WTC11 (cell line): ENCODE data around the gene GRIN1. TPM values are rescaled to one million over a fixed set of nuclear protein-coding genes. Genes with fewer than 3 reads are reported as not detected.

Source experiments
- ATAC-seq: fragments of 200-7000 bp; cut with Tn5 transposase; 2 replicates; pipeline ENCODE4 v1.10.0; 2021; ENCODE audit warnings: mild to moderate bottlenecking, moderate library complexity
- CTCF ChIA-PET: fragments of 300-600 bp; sonication (Branson Sonifier 250); formaldehyde crosslinking; loops from one replicate; lab custom pipeline; 2021; ENCODE audit warnings: antibody characterized with exemption; lab: Charles Lee
- POLR2A ChIA-PET: fragments of 350-600 bp; sonication (Branson Sonifier 250); formaldehyde crosslinking; loops from one replicate; lab custom pipeline; 2021; ENCODE audit warnings: antibody characterized with exemption; lab: Charles Lee
- DNase-seq: peaks from one replicate; pipeline ENCODE4 v3.0.0; 2021; ENCODE audit warnings: low spot score
- H3K27ac Mint-ChIP-seq: 2 replicates; pipeline ENCODE4 v1.8.0; 2021; ENCODE audit warnings: mixed read lengths
- H3K27me3 Mint-ChIP-seq: 2 replicates; pipeline ENCODE4 v1.8.0; 2021; ENCODE audit warnings: low read depth, mild to moderate bottlenecking, moderate library complexity, mixed read lengths
- H3K36me3 Mint-ChIP-seq: 2 replicates; pipeline ENCODE4 v1.8.0; 2021; ENCODE audit warnings: mixed read lengths
- H3K4me1 Mint-ChIP-seq: 2 replicates; pipeline ENCODE4 v1.8.0; 2022; ENCODE audit warnings: mixed read lengths
- H3K4me3 Mint-ChIP-seq: 2 replicates; pipeline ENCODE4 v1.8.0; 2021; ENCODE audit warnings: mild to moderate bottlenecking, moderate library complexity, mixed read lengths
- H3K9me3 Mint-ChIP-seq: 2 replicates; pipeline ENCODE4 v1.8.0; 2021; ENCODE audit warnings: mixed read lengths
- ETV6 ChIP-seq: sonication (generic); formaldehyde crosslinking; IDR thresholded peaks from 2 replicates; pipeline ENCODE4 v1.8.1; 2022; ENCODE audit warnings: mild to moderate bottlenecking, missing genetic modification reagents
- FOXK1 ChIP-seq: sonication (generic); formaldehyde crosslinking; IDR thresholded peaks from 2 replicates; pipeline ENCODE4 v1.8.0; 2022; ENCODE audit warnings: mild to moderate bottlenecking, moderate library complexity, missing genetic modification reagents
- JUN ChIP-seq: sonication (generic); formaldehyde crosslinking; IDR thresholded peaks from 2 replicates; pipeline ENCODE4 v1.8.0; 2023; ENCODE audit warnings: mild to moderate bottlenecking, missing genetic modification reagents
- NR2C2 ChIP-seq: sonication (generic); formaldehyde crosslinking; IDR thresholded peaks from 2 replicates; pipeline ENCODE4 v1.8.0; 2022; ENCODE audit warnings: mild to moderate bottlenecking, missing genetic modification reagents
- SMAD4 ChIP-seq: sonication (generic); formaldehyde crosslinking; IDR thresholded peaks from 2 replicates; pipeline ENCODE4 v1.8.0; 2022; ENCODE audit warnings: mild to moderate bottlenecking, missing genetic modification reagents
- ZNF423 ChIP-seq: fragments of 250-450 bp; sonication (Bioruptor Pico); IDR thresholded peaks from 2 replicates; pipeline ENCODE4 v2.1.2; 2022; ENCODE audit warnings: mild to moderate bottlenecking, moderate library complexity
- total RNA-seq: library from RNA; stranded (reverse); gene quantifications from 3 replicates; pipeline ENCODE4 v1.2.3, GENCODE V29; 2021
- TF ChIP-seq, protein P1 (sequence below): sonication (generic); formaldehyde crosslinking; IDR thresholded peaks from 2 replicates; pipeline ENCODE4 v1.8.0; 2022; ENCODE audit warnings: mild to moderate bottlenecking, missing genetic modification reagents
- TF ChIP-seq, protein P2 (sequence below): sonication (generic); formaldehyde crosslinking; IDR thresholded peaks from 2 replicates; pipeline ENCODE4 v1.8.1; 2023; ENCODE audit warnings: mild to moderate bottlenecking, missing genetic modification reagents, moderate library complexity
- TF ChIP-seq, protein P3 (sequence below): sonication (generic); formaldehyde crosslinking; conservative IDR thresholded peaks from 2 replicates; pipeline ENCODE4 v1.8.1; 2023; ENCODE audit warnings: mild to moderate bottlenecking, low read depth, missing genetic modification reagents, moderate library complexity
- TF ChIP-seq, protein P4 (sequence below): sonication (generic); formaldehyde crosslinking; IDR thresholded peaks from 2 replicates; pipeline ENCODE4 v1.8.1; 2023; ENCODE audit warnings: mild to moderate bottlenecking, missing genetic modification reagents, borderline replicate concordance
- TF ChIP-seq, protein P5 (sequence below): sonication (generic); formaldehyde crosslinking; IDR thresholded peaks from 2 replicates; pipeline ENCODE4 v1.8.1; 2023; ENCODE audit warnings: mild to moderate bottlenecking, missing genetic modification reagents, moderate library complexity

Gene GRIN1
- total RNA-seq, 1 experiment from 2014 or later = 4.1 TPM

DNA sequence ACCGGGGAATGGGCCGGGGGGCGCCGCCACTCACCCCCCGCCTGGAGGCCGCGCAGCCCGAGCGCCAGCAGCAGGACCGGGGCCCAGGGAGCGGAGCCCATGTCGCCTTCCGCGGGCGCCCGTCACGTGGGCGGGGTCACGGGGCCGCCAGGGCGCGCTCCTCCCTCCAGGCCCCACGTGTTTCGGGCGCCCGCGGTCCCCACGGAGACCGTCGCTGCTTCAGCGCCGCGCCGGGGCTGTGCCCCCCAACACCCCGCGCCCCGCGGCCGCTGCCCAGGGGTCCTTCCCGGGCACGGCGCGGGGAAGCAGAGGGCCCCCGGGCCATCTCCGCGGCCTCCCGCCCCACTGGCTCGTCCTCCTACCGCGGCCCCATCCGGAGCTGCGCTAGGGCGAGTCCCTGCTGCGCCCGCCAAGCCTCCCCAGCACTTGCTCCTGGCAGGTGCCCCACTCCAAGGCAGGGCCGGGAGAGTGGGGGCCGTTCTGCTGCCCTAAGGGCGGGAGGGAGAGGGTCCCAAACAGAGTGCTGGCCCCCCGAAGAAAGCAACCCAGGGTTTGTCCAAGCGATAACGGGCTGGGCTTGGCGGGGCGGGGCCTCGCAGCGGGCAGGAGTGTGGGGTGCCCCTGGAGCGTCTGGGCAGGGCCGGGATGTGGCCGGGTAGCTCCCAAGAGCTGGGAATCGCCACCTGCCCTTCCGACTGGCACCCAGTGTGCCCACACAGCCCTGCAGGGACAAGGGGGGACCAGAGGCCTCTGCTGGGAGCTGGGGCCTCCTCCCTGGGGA, 24.2 kb upstream of the GRIN1 start, which contains the start of gene DPP7:
Gene DPP7 (minus strand): TSS at position 121 of the 781 bp plus-strand sequence. CDS start 20 bp downstream, at position 101.
- Mint-ChIP-seq H3K4me3 (peak within 1 kb of the TSS; percentile 52), H3K4me1 (no peaks in the 10 kb centered on the region), H3K27me3 (peaks cover 29% of the 10 kb centered on the region), H3K36me3 (no peaks in the 10 kb centered on the region), H3K9me3 (peaks cover 8% of the 10 kb centered on the region), H3K27ac (no peak within 1 kb of the TSS)
- DNase-seq (no peak), ATAC-seq (peak; percentile 21)
- ChIA-PET POLR2A (interaction anchor here (0.5 to 0.9 kb wide), 3 partner anchors 111 to 338 kb away, joined by 3 to 4 read pairs (median 3); no protein-coding TSS in a partner anchor), CTCF (interaction anchor here (0.5 to 1.9 kb wide), 13 partner anchors 15 to 122 kb away, joined by 3 to 12 read pairs (median 7); partner anchors contain the start of genes MAN1B1, NPDC1 and RNF224)
- TF ChIP-seq JUN (CRISPR knock-in tag) (0 out of 2 replicates have a peak, but pooled peaks have one; percentile 12), ZNF423 (CRISPR knock-in tag) (peak; percentile 47; the same call in 1 of the 2 replicates), FOXK1 (CRISPR knock-in tag) (peak; percentile 25; the same call in 1 of the 2 replicates), NR2C2 (CRISPR knock-in tag) (no peak), SMAD4 (CRISPR knock-in tag) (0 out of 2 replicates have a peak, but pooled peaks have one; percentile 16)
- TF ChIP-seq, protein P1, sequence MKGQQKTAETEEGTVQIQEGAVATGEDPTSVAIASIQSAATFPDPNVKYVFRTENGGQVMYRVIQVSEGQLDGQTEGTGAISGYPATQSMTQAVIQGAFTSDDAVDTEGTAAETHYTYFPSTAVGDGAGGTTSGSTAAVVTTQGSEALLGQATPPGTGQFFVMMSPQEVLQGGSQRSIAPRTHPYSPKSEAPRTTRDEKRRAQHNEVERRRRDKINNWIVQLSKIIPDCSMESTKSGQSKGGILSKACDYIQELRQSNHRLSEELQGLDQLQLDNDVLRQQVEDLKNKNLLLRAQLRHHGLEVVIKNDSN (CRISPR knock-in tag) = peak; percentile 79
- TF ChIP-seq, protein P2, sequence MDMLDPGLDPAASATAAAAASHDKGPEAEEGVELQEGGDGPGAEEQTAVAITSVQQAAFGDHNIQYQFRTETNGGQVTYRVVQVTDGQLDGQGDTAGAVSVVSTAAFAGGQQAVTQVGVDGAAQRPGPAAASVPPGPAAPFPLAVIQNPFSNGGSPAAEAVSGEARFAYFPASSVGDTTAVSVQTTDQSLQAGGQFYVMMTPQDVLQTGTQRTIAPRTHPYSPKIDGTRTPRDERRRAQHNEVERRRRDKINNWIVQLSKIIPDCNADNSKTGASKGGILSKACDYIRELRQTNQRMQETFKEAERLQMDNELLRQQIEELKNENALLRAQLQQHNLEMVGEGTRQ = peak; percentile 91
- TF ChIP-seq, protein P3, sequence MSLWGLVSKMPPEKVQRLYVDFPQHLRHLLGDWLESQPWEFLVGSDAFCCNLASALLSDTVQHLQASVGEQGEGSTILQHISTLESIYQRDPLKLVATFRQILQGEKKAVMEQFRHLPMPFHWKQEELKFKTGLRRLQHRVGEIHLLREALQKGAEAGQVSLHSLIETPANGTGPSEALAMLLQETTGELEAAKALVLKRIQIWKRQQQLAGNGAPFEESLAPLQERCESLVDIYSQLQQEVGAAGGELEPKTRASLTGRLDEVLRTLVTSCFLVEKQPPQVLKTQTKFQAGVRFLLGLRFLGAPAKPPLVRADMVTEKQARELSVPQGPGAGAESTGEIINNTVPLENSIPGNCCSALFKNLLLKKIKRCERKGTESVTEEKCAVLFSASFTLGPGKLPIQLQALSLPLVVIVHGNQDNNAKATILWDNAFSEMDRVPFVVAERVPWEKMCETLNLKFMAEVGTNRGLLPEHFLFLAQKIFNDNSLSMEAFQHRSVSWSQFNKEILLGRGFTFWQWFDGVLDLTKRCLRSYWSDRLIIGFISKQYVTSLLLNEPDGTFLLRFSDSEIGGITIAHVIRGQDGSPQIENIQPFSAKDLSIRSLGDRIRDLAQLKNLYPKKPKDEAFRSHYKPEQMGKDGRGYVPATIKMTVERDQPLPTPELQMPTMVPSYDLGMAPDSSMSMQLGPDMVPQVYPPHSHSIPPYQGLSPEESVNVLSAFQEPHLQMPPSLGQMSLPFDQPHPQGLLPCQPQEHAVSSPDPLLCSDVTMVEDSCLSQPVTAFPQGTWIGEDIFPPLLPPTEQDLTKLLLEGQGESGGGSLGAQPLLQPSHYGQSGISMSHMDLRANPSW (CRISPR knock-in tag) = no peak

DNA sequence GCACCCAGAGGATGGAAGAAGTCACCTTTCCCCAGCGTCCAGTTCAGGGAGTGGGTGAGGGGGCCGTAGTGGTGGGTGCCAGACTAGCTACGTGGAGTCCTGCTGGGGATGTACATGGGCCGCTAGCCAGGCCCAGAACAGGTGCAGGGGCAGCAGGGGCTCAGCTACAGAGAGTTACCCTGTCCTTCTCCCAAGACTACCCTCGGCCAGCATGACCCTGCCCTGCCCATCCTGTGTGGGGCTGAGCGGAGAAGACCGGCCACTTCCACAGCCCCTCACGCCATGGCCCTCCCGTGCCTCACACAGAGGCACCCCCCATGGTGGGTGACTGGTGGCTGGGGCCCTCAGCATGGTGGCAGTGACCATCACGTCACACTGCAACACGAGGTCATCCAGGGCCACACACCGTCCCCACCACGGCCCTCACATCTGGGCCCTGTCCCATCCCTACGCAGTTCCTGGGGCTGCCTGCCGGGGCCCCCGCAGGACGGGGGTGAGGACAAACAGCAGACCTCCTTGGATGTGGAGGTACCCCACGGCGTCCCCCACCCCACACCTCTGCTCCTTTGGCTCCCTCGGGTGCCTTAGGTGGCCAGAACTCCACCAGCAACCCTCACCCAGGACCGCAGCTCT, 23.4 kb upstream of the GRIN1 start:
- Mint-ChIP-seq H3K4me1 (no peaks in the 10 kb centered on the region), H3K27ac (no peak overlapping the region), H3K27me3 (peaks cover 29% of the 10 kb centered on the region), H3K9me3 (peaks cover 8% of the 10 kb centered on the region), H3K4me3 (peak overlapping the region; percentile 40), H3K36me3 (no peaks in the 10 kb centered on the region)
- ATAC-seq (no peak), DNase-seq (no peak)
- CTCF ChIA-PET = interaction anchor here (0.9 to 1.6 kb wide), 9 partner anchors 29 to 121 kb away, joined by 3 to 8 read pairs (median 6); partner anchors contain the start of genes MAN1B1 and RNF224
- TF ChIP-seq, protein P4, sequence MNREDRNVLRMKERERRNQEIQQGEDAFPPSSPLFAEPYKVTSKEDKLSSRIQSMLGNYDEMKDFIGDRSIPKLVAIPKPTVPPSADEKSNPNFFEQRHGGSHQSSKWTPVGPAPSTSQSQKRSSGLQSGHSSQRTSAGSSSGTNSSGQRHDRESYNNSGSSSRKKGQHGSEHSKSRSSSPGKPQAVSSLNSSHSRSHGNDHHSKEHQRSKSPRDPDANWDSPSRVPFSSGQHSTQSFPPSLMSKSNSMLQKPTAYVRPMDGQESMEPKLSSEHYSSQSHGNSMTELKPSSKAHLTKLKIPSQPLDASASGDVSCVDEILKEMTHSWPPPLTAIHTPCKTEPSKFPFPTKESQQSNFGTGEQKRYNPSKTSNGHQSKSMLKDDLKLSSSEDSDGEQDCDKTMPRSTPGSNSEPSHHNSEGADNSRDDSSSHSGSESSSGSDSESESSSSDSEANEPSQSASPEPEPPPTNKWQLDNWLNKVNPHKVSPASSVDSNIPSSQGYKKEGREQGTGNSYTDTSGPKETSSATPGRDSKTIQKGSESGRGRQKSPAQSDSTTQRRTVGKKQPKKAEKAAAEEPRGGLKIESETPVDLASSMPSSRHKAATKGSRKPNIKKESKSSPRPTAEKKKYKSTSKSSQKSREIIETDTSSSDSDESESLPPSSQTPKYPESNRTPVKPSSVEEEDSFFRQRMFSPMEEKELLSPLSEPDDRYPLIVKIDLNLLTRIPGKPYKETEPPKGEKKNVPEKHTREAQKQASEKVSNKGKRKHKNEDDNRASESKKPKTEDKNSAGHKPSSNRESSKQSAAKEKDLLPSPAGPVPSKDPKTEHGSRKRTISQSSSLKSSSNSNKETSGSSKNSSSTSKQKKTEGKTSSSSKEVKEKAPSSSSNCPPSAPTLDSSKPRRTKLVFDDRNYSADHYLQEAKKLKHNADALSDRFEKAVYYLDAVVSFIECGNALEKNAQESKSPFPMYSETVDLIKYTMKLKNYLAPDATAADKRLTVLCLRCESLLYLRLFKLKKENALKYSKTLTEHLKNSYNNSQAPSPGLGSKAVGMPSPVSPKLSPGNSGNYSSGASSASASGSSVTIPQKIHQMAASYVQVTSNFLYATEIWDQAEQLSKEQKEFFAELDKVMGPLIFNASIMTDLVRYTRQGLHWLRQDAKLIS (CRISPR knock-in tag) = no peak
- TF ChIP-seq, protein P5, sequence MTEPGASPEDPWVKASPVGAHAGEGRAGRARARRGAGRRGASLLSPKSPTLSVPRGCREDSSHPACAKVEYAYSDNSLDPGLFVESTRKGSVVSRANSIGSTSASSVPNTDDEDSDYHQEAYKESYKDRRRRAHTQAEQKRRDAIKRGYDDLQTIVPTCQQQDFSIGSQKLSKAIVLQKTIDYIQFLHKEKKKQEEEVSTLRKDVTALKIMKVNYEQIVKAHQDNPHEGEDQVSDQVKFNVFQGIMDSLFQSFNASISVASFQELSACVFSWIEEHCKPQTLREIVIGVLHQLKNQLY (CRISPR knock-in tag) = no peak
- no peak for TF ChIP-seq ETV6 (CRISPR knock-in tag)
- TF ChIP-seq, all 79 proteins: peak for 0
- POLR2A ChIA-PET = interaction anchor here (0.6 to 0.9 kb wide), 2 partner anchors 110 to 337 kb away, joined by 3 read pairs; no protein-coding TSS in a partner anchor
